NOMO-1 (cell line): Measurements from ENCODE around the gene DAPK2.
"Not testable (repeated sequence)": the region's sequence is repeated elsewhere in the genome, so short reads cannot be mapped to it uniquely, and the experiment has no call there.

Experiments
- DNase-seq, 2 experiments: peaks; one replicate each; lab custom pipeline; 2025; ENCODE audit not compliant: unreplicated experiment in 2 of 2; lab: John Stamatoyannopoulos, UW

The DAPK2 gene

GRCh38 chr15:63978511-63979261, 67.6 kb downstream of the DAPK2 start:
- DNase-seq: no peak

DNA sequence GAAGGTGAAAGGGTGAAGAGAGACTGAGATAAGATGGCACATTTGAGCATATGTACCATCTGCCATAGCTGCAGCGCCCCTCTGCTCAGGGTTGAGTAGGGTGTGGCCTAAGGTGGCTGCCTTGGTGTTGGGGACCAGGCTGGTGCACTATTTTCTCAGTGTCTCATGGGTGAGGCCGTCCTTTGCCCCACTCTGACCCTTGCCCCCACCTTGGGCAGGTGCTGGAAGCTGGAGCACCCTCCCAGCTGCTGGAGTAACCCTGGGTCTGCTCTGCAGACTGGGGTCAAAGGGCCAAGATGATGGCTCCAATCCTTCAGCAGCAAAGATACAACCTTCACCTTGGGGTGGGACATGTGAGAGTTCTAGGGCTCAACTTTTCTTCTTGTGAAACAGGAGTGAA, 69.2 kb downstream of the DAPK2 start:
- no peak for DNase-seq

DNA sequence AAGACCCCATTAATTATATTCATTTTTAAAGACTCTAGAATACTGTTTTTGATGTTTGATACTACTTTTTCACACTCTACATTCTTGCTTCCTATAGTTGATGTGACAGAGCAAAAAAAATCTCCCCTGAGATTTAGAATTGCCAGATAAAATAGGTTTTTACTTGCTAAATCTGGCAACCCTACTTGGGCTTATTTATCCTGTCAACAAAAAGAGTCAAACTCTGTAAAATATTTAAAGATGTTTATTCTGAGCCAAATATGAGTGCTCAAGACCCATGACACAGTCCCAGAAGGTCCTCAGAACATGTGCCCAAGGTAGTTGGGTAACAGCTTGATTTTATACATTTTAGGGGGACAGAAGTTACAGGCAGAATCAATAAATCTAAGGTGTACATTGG, 72.3 kb downstream of the DAPK2 start:
- no peak for DNase-seq

- no peak for DNase-seq
Measured at GRCh38 chr15:63973212-63974009, 72.9 kb downstream of the DAPK2 start.

GRCh38 chr15:63972801-63973200, 73.5 kb downstream of the DAPK2 start:
- no peak for DNase-seq

DNA sequence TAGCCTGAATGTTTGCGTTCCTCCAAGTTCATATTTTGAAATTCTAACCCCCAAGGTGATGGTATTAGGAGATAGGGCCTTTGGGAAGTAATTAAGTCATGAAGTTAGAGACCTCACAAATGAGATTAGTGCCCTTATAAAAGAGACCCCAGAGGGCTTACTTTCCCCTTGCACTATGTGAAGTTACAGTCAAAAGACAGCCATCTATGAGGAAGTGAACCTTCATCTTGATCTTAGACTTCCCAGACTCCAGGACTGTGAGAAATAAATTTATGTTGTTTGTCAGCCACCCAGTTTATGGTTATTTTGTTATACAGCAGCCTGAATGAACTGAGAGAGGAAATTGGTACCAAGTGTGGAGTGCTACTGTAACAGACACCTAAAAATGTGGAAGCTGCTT, 74.4 kb downstream of the DAPK2 start:
- no peak for DNase-seq

- no peak for DNase-seq
Measured at GRCh38 chr15:63971427-63971805, 74.9 kb downstream of the DAPK2 start.

GRCh38 chr15:63970621-63971426, 75.5 kb downstream of the DAPK2 start:
- DNase-seq: peak in 1 of 2 experiments; percentile 16

DNA sequence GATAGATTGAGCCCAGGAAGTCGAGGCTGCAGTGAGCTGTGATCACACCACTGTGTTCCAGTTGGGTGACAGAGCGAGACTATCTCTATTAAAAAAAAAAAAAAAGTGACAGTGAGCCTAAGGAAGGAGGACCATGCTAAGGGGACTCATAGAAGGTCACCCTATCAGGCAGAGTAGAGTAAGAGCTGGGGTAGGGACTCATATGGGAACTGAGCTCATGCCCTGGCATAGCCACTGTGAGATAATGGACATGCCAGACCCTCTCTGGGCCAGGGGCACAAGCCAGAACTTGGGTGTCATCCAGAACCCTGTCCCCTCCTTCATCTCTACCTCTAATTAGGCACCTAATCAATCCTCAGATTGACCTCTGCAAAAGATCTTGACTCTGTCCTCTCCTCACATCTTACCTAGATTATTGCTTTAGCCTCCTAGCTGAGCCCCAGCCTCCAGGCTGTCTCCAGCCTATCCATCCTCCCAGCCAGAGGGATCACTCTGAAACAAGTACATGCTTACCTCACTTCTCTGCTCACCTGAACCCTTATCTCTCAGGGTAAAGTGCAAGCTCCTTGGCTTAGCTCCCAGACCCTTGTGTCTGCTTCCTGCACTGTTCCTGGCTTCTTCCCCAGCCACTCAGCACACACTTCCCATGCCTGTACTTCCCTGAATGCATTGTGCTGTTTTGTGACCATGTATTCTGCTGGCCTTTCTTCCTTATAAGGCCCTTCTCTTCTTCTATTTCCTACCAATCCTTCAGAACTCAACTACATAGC, 76.4 kb downstream of the DAPK2 start:
- no peak for DNase-seq

DNA sequence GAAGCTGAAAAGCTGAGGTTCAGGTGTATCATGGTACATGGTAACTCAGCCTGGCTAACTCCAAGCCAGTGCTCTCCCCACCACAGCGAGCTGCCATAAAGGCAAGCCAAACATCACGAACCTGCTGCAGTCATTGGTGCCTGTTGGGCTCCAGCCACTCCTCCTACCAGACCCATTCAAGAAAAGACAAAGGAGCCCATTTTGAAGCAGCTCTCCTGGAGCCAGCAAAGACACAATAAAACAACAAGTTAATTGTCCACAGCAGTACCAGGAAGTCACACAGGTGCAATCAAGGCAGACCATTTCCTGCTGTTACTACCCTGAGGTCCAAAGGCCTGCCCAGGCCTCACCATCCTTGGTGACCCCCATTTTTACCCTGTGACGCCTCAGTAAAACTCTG, 77.6 kb downstream of the DAPK2 start:
- DNase-seq: no peak

- DNase-seq: no peak
Measured at GRCh38 chr15:63968122-63968524, 78.2 kb downstream of the DAPK2 start.

- no peak for DNase-seq
Measured at GRCh38 chr15:63967616-63968015, 78.7 kb downstream of the DAPK2 start.

DNA sequence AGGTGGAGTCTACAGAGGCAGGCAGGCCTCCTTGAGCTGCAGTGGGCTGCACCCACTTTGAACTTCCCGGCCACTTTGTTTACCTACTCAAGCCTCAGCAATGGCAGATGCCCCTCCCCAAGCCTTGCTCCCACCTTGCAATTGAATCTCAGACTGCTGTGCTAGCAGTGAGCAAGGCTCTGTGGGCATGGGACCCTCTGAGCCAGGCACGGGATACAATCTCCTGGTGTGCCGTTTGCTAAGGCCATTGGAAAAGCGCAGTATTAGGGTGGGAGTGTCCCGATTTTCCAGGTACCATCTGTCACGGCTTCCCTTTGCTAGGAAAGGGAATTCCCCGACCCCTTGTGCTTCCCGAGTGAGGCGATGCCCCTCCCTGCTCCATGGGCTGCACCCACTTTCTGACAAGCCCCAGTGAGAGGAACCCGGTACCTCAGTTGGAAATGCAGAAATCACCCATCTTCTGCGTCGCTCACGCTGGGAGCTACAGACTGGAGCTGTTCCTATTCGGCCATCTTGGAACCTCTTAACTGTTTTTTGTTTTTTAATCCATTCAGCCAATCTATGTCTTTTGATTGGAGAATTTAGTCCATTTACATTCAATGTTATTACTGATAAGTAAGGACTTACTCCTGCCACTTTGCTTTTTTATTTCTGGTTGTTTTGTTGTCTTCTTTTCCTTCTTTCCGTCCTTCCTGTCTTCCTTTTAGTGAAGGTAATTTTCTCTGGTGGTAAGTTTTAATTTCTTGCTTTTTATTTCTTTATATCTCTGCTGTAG, 83.2 kb downstream of the DAPK2 start:
- DNase-seq: not testable (repeated sequence)

GRCh38 chr15:63953524-63953923, 92.8 kb downstream of the DAPK2 start:
- no peak for DNase-seq

- DNase-seq: no peak
Measured at GRCh38 chr15:63950911-63951481, 95.3 kb downstream of the DAPK2 start.

- no peak for DNase-seq
Measured at GRCh38 chr15:63948971-63949370, 97.3 kb downstream of the DAPK2 start.

- DNase-seq: no peak
Measured at GRCh38 chr15:63948436-63948835, 97.8 kb downstream of the DAPK2 start.

DNA sequence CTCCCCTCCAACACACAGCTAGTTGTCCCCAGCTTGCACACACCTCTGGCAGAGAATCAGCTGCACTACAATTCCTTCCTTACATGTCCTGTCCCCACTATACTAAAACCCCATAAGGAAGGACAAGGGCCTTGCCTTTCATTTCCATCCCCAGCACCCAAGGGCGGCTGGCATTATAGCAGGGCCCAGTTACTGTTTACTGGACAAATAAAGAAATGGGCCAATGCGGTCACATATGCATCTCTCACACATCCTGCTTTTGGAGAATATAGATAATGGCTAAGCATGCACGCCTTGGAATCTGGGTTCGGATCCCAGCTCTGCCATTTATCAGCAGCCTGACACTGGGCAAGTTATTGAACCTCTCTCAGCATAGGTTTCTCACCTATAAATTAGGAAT, 99.1 kb downstream of the DAPK2 start:
- DNase-seq: no peak

GRCh38 chr15:63946524-63947065, 99.7 kb downstream of the DAPK2 start:
- DNase-seq: no peak
